ENCODE results near the gene SIK2. TPM values are rescaled to one million over a fixed set of nuclear protein-coding genes. Genes with fewer than 3 reads are reported as not detected.
A peak's percentile ranks its signal among the peaks of the same experiment; 100 is the strongest.

SIK2 gene
- total and polyA plus RNA-seq, 9 of the 15 experiments (the other 6 are each of a cell fraction or from before 2014, with no cell fraction given) = 0.74 to 11.6 (median 3.8) TPM

GRCh38 chr11:111765984-111766833 lies 164.0 kb downstream of the SIK2 start, which contains the start of gene PPP2R1B (continued):
- TF ChIP-seq TEAD1 (CRISPR knock-in tag; IDR thresholded peaks at IDR 0.05) = 0 out of 4 replicates have a peak, but pooled peaks of 1 of the 2 experiments have one; percentile 39
- TF ChIP-seq SPI1 (IDR thresholded peaks at IDR 0.05; ENCODE audit: borderline replicate concordance, low read depth, low read length) = no peak
- TF ChIP-seq PRDM10 (IDR thresholded peaks at IDR 0.05; ENCODE audit: partially characterized antibody) = peak; percentile 6
- TF ChIP-seq MAX (CRISPR knock-in tag; IDR thresholded peaks at IDR 0.05) = peak; percentile 60
- TF ChIP-seq NFRKB (IDR thresholded peaks at IDR 0.05; ENCODE audit: low read depth) = peak; percentile 78; the same call in 1 of the 2 replicates
- TF ChIP-seq RBBP5 (IDR thresholded peaks at IDR 0.05; ENCODE audit: borderline replicate concordance, insufficient read depth, low read length, poor library complexity, severe bottlenecking) = peak; percentile 96
- 0 out of 2 replicates have a peak, but pooled peaks have one; percentile 10 for TF ChIP-seq ARID1B (IDR thresholded peaks at IDR 0.05)
- TF ChIP-seq HDAC2 (IDR thresholded peaks at IDR 0.05) = 0 out of 2 replicates have a peak, but pooled peaks have one; percentile 16
- peak; percentile 52 for TF ChIP-seq NFIC (IDR thresholded peaks at IDR 0.05)
- TF ChIP-seq ZNF282 (CRISPR knock-in tag; IDR thresholded peaks at IDR 0.05) = no peak
- TF ChIP-seq FOSL1 (tag; conservative IDR thresholded peaks at IDR 0.05) = 0 out of 2 replicates have a peak, but pooled peaks have one; percentile 18
- peak; percentile 88 for TF ChIP-seq KDM5B (IDR thresholded peaks at IDR 0.05; ENCODE audit: insufficient replicate concordance, low read depth, low read length)
- peak; percentile 10; the same call in 1 of the 2 replicates for TF ChIP-seq HCFC1 (IDR thresholded peaks at IDR 0.05; ENCODE audit: low read depth, low read length)
- 0 out of 2 replicates have a peak, but pooled peaks have one; percentile 22 for TF ChIP-seq ZNF592 (IDR thresholded peaks at IDR 0.05)
- no peak for TF ChIP-seq JUN (IDR thresholded peaks at IDR 0.05; ENCODE audit: borderline replicate concordance, low read depth, low read length)
- TF ChIP-seq JUN (CRISPR knock-in tag; IDR thresholded peaks at IDR 0.05; ENCODE audit: borderline replicate concordance) = 0 out of 2 replicates have a peak, but pooled peaks have one; percentile 9
- peak in 1 of 2 experiments; percentile 69; a peak in 1 of 4 replicates for TF ChIP-seq HDAC1 (IDR thresholded peaks at IDR 0.05)
- peak; percentile 82 for TF ChIP-seq TAF1 (IDR thresholded peaks at IDR 0.05; ENCODE audit: control insufficient read depth, extremely low read depth, insufficient read depth, low read length, severe bottlenecking)
- no peak for TF ChIP-seq EP300 (IDR thresholded peaks at IDR 0.05; ENCODE audit: low read length)
